HCT116 (cell line): ENCODE measurements around the gene TM9SF1. TPM values are rescaled to one million over a fixed set of nuclear protein-coding genes. Genes with fewer than 3 reads are reported as not detected.

Experiments used
- ATAC-seq: fragments of 200-7000 bp; cut with Tn5 transposase; 2 replicates; pipeline ENCODE4 v1.9.1; 2020; ENCODE audit warnings: mild to moderate bottlenecking, moderate library complexity
- BruUV-seq: library from RNA; stranded (reverse); fragments of 400-500 nt; replicated peaks from 2 replicates; lab custom pipeline; 2021; lab: Mats Ljungman, UMichigan
- CTCF ChIA-PET: fragments of 300-600 bp; sonication (Branson Sonifier 250); formaldehyde crosslinking; loops from one replicate; lab custom pipeline; 2021; ENCODE audit warnings: antibody characterized with exemption; lab: Charles Lee
- POLR2A ChIA-PET: fragments of 300-600, 350-600 bp; sonication (Branson Sonifier 250); formaldehyde crosslinking; loops from one replicate; lab custom pipeline; 2021; ENCODE audit warnings: antibody characterized with exemption; lab: Charles Lee
- RAD21 ChIA-PET, 2 experiments: fragments of 300-600 bp; sonication (Branson Sonifier 250); formaldehyde crosslinking; loops; one replicate each; lab custom pipeline; 2023; ENCODE audit warnings: low total read pairs in 2 of 2; ENCODE audit not compliant: uncharacterized antibody in 2 of 2, unreplicated experiment in 2 of 2, low non-redundant PET in 1 of 2; lab: Charles Lee
- DNase-seq: peaks from one replicate; pipeline ENCODE4 v3.0.0-alpha.2; 2010; ENCODE audit warnings: low read depth, low spot score
- H2AFZ ChIP-seq: fragments of 200-600 bp; shearing (Covaris generic), sonication (generic); 2 replicates; pipeline ENCODE4 v1.6.1; 2017; ENCODE audit warnings: low read depth, mixed run types, mixed read lengths, antibody characterized with exemption, low read length; ENCODE audit not compliant: poor library complexity, severe bottlenecking
- H3K27ac ChIP-seq: 2 replicates; pipeline ENCODE4 v1.5.1; 2012; ENCODE audit warnings: low read depth, low read length
- H3K27me3 ChIP-seq: fragments of 200-600 bp; sonication (generic); 2 replicates; pipeline ENCODE4 v1.6.1; 2016; ENCODE audit warnings: mixed run types, low read length, mixed read lengths; ENCODE audit not compliant: insufficient read depth
- H3K36me3 ChIP-seq, 2 experiments: fragments of 200-500 bp in 1 of 2; fragments of 200-600 bp in 1 of 2; sonication (Bioruptor generic) in 1 of 2; sonication (generic) in 1 of 2; 2 replicates each; pipeline versions ENCODE4 v1.5.1 to v1.6.1; 2014 to 2016; ENCODE audit warnings: low read length in 2 of 2, inconsistent platforms in 1 of 2, mixed read lengths in 1 of 2, mixed run types in 1 of 2; ENCODE audit not compliant: insufficient read depth in 2 of 2, control insufficient read depth in 1 of 2
- H3K4me1 ChIP-seq, 2 experiments: fragments of 200-600 bp in 1 of 2; sonication (generic) in 1 of 2; 2 replicates each; pipeline versions ENCODE4 v1.5.1 to v1.6.1; 2012 to 2017; ENCODE audit warnings: low read length in 2 of 2, inconsistent platforms in 1 of 2, mild to moderate bottlenecking in 1 of 2, mixed read lengths in 1 of 2, mixed run types in 1 of 2, moderate library complexity in 1 of 2; ENCODE audit not compliant: insufficient read depth in 2 of 2, control insufficient read depth in 1 of 2
- H3K4me2 ChIP-seq: fragments of 200-600 bp; sonication (generic); 2 replicates; pipeline ENCODE4 v1.6.1; 2017; ENCODE audit warnings: mixed run types, low read length, mixed read lengths
- H3K4me3 ChIP-seq, 2 experiments: fragments of 200-600 bp in 1 of 2; sonication (generic) in 1 of 2; replicated peaks in 1 of 2; 2 replicates each; pipeline ENCODE4 v1.5.1; 2011 to 2016; ENCODE audit warnings: low read length in 2 of 2, control low read depth in 1 of 2, low read depth in 1 of 2, mild to moderate bottlenecking in 1 of 2, mixed read lengths in 1 of 2, mixed run types in 1 of 2
- H3K79me2 ChIP-seq: fragments of 200-600 bp; sonication (generic); 2 replicates; pipeline ENCODE4 v1.6.1; 2017; ENCODE audit warnings: mild to moderate bottlenecking, mixed run types, low read length, moderate library complexity, mixed read lengths; ENCODE audit not compliant: insufficient read depth
- H3K9ac ChIP-seq: fragments of 200-600 bp; sonication (generic); 2 replicates; pipeline ENCODE4 v1.6.1; 2016; ENCODE audit warnings: low read length, mixed read lengths
- H3K9me2 ChIP-seq: fragments of 200-600 bp; sonication (generic), shearing (Covaris generic); 2 replicates; pipeline ENCODE4 v1.6.1; 2017; ENCODE audit warnings: mixed run types, mild to moderate bottlenecking, moderate library complexity; ENCODE audit not compliant: insufficient read depth
- H3K9me3 ChIP-seq, 2 experiments: fragments of 200-500 bp in 1 of 2; fragments of 200-600 bp in 1 of 2; sonication (Bioruptor generic) in 1 of 2; sonication (generic) in 1 of 2; 2 replicates each; pipeline ENCODE4 v1.6.1; 2014 to 2017; ENCODE audit warnings: low read length in 2 of 2, mixed read lengths in 2 of 2, inconsistent platforms in 1 of 2, low read depth in 1 of 2, mild to moderate bottlenecking in 1 of 2, mixed run types in 1 of 2, moderate library complexity in 1 of 2; ENCODE audit not compliant: control insufficient read depth in 1 of 2, insufficient read depth in 1 of 2
- H4K20me1 ChIP-seq: fragments of 200-600 bp; sonication (generic), shearing (Covaris generic); 2 replicates; pipeline ENCODE4 v1.6.1; 2017; ENCODE audit warnings: mixed run types, mild to moderate bottlenecking, moderate library complexity; ENCODE audit not compliant: insufficient read depth
- EZH2phosphoT487 ChIP-seq: fragments of 200-600 bp; IDR thresholded peaks from 2 replicates; pipeline ENCODE4 v1.6.1; 2018; ENCODE audit warnings: antibody characterized with exemption, borderline replicate concordance
- FOSL1 ChIP-seq: IDR thresholded peaks from 2 replicates; pipeline ENCODE4 v1.6.1; 2012; ENCODE audit warnings: low read depth
- POLR2AphosphoS5 ChIP-seq: IDR thresholded peaks from 2 replicates; pipeline ENCODE4 v1.6.1; 2011; ENCODE audit warnings: mild to moderate bottlenecking, low read depth, low read length, moderate library complexity
- SRF ChIP-seq: IDR thresholded peaks from 2 replicates; pipeline ENCODE4 v1.6.1; 2012; ENCODE audit warnings: low read depth
- YY1 ChIP-seq: IDR thresholded peaks from 2 replicates; pipeline ENCODE4 v1.6.1; 2011; ENCODE audit warnings: low read length, low read depth, moderate library complexity, mild to moderate bottlenecking; ENCODE audit not compliant: insufficient replicate concordance; ENCODE audit errors: extremely low read depth
- ZFX ChIP-seq: fragments of 450-650 bp; IDR thresholded peaks from 2 replicates; pipeline ENCODE4 v1.6.1; 2017
- intact Hi-C: fragments of 100-400 bp; cut with micrococcal nuclease; formaldehyde crosslinking; loops from 2 replicates; pipeline ENCODE4 v1.10.0; 2022
- total RNA-seq: library from RNA; stranded (reverse); gene quantifications from one replicate; pipeline ENCODE4 v1.2.1, GENCODE V29; 2021; ENCODE audit not compliant: unreplicated experiment
- TF ChIP-seq, protein P1 (sequence below): IDR thresholded peaks from 2 replicates; pipeline ENCODE4 v1.6.1; 2012

TM9SF1 gene
- total RNA-seq, 1 experiment from 2014 or later = 35.2 TPM

- peaks cover 35 to 40% of the 10 kb centered on the region in 2 experiments for H3K36me3 ChIP-seq
- CTCF ChIA-PET = interaction anchor here (2.1 to 3.9 kb wide), 2 partner anchors 13 to 90 kb away, joined by 7 to 19 read pairs; partner anchors contain the start of gene IRF9
- TSS peak; percentile 51 for BruUV-seq
- intact Hi-C loops = no loop called here
- RAD21 ChIA-PET = no interaction called here
- peak overlapping the region; percentile 86 for H3K9ac ChIP-seq
- H4K20me1 ChIP-seq = no peaks in the 10 kb centered on the region
- DNase-seq (no peak), ATAC-seq (no peak)
- H3K27ac ChIP-seq = peak overlapping the region; percentile 95
- no peaks in the 10 kb centered on the region for H3K9me2 ChIP-seq
- peaks cover 13 to 17% of the 10 kb centered on the region in 2 experiments for H3K4me1 ChIP-seq
- no peaks in the 10 kb centered on the region for H3K27me3 ChIP-seq
- TF ChIP-seq ZFX (peak; percentile 66; the same call in 1 of the 2 replicates), YY1 (no peak)
- H3K9me3 ChIP-seq = no peaks in the 10 kb centered on the region
- peaks cover 58% of the 10 kb centered on the region for H3K79me2 ChIP-seq
- H2AFZ ChIP-seq = no peak overlapping the region
- POLR2A ChIA-PET = interaction anchor here (2.0 kb wide), 1 partner anchor 13 kb away, joined by 18 read pairs; the partner anchor contains the start of gene IRF9
- peak overlapping the region; percentile 97 to 99 for H3K4me3 ChIP-seq
- peak overlapping the region; percentile 92 for H3K4me2 ChIP-seq
Measured at GRCh38 chr14:24147761-24148428, 47.3 kb downstream of the TM9SF1 start.

DNA sequence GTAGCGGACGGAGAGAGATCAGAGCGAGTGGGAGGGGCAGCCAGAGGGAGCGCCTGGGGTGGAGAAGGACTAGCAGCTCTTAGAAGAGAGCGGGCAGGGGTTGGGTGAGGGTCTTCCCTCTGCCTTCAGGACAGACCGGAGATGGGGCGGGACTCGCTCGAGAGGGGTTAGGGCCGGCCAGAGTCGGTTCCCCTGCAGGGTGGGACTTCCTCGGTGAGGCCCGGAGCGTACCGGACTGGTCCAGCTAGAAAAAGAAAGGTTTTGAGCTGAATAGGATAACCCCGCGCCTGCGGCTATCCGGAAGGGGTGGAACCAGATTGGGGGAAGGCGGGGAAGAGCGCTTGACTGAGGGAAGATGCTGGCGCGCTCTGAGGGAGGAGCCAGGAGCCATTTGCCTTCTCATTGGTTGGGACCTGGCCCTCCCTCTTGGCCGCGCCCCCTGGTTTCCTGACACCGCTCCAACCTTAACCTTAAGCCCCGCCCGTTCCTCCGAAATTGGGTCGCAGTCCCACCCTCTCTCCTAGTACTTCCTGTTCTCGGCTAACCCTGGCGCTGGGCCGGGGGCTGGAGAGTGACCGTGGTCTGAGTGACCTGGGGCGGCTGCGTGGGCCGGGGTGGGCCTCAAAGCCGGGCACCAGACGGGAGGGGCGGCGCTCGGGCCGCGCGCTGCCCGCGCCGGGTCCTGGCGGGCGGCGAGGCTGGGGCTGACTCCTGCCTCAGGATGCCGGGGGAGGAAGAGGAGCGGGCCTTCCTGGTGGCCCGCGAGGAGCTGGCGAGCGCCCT lies 48.1 kb downstream of the TM9SF1 start, which contains the start of gene RNF31:
Gene RNF31, plus strand, starts transcription at position 521 of the 783 bp plus-strand sequence. Its CDS starts 201 bp downstream, at position 722.
- Histone ChIP-seq H3K4me2 (peak within 1 kb of the TSS; percentile 92), H3K4me1 (peaks cover 17 to 23% of the 10 kb centered on the region in 2 experiments), H3K27ac (peak within 1 kb of the TSS; percentile 95), H3K9ac (peak within 1 kb of the TSS; percentile 86), H3K9me3 (no peaks in the 10 kb centered on the region), H4K20me1 (no peaks in the 10 kb centered on the region), H3K36me3 (peaks cover 34 to 37% of the 10 kb centered on the region in 2 experiments), H3K79me2 (peaks cover 58% of the 10 kb centered on the region), H2AFZ (no peak within 1 kb of the TSS), H3K4me3 (peak within 1 kb of the TSS; percentile 97 to 99), H3K27me3 (no peaks in the 10 kb centered on the region), H3K9me2 (no peaks in the 10 kb centered on the region)
- no TSS peak for BruUV-seq
- POLR2A ChIA-PET = interaction anchor here (0.7 to 2.3 kb wide), 13 partner anchors 9 to 284 kb away, joined by 3 to 24 read pairs (median 4); partner anchors contain the start of genes DCAF11, IPO4, IRF9 and NRL
- RAD21 ChIA-PET = interaction anchor here (0.6 to 1.2 kb wide), 3 partner anchors 11 to 38 kb away, joined by 3 to 4 read pairs (median 4); partner anchors contain the start of genes IRF9 (in 1 of the 2) and PSME1 (in 1 of the 2)
- CTCF ChIA-PET = interaction anchor here (0.6 to 3.9 kb wide), 13 partner anchors 8 to 284 kb away, joined by 3 to 19 read pairs (median 3); partner anchors contain the start of genes CIDEB, DCAF11, IRF9 and NRL
- ATAC-seq (peak; percentile 88), DNase-seq (peak; percentile 96)
- intact Hi-C loops = loop anchor here (1.0 kb wide), 1 partner anchor 33 kb away; the partner anchor contains the start of genes DCAF11 and NRL
- TF ChIP-seq FOSL1 = no peak
- TF ChIP-seq EZH2phosphoT487 = no peak
- peak; percentile 76 for TF ChIP-seq POLR2AphosphoS5
- peak; percentile 84 for TF ChIP-seq ZFX
- TF ChIP-seq, protein P1, sequence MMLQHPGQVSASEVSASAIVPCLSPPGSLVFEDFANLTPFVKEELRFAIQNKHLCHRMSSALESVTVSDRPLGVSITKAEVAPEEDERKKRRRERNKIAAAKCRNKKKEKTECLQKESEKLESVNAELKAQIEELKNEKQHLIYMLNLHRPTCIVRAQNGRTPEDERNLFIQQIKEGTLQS = no peak
- TF ChIP-seq SRF = no peak
